ENCODE data around the gene TBC1D24. TPM values are rescaled to one million over a fixed set of nuclear protein-coding genes. Genes with fewer than 3 reads are reported as not detected.
A peak's percentile ranks its signal among the peaks of the same experiment; 100 is the strongest.

The TBC1D24 gene
- total RNA-seq, 1 donor from 2014 or later: 7.8 TPM

DNA sequence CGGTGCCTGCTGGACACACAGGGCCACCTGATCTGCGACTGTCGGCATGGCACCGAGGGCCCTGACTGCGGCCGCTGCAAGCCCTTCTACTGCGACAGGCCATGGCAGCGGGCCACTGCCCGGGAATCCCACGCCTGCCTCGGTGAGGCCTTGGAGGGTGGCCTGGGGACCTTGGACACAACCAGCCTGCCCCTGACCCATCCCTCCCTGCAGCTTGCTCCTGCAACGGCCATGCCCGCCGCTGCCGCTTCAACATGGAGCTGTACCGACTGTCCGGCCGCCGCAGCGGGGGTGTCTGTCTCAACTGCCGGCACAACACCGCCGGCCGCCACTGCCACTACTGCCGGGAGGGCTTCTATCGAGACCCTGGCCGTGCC, 2.5 kb upstream of the TBC1D24 start:
- peaks cover 34 to 70% (median 51%) of the 10 kb centered on the region in 3 donors for H3K4me1 ChIP-seq (ENCODE audit: control insufficient read depth in 3 of 3, insufficient read depth in 3 of 3, low read length in 3 of 3)
- peaks cover 14 to 43% (median 35%) of the 10 kb centered on the region in 3 donors for H3K27me3 ChIP-seq (ENCODE audit: control insufficient read depth in 3 of 3, insufficient read depth in 3 of 3, low read length in 3 of 3)
- H3K9ac ChIP-seq (ENCODE audit: low read depth in 1 of 3, low read length in 3 of 3): peak overlapping the region in 1 of 3 donors; percentile 33
- H3K9me3 ChIP-seq (ENCODE audit: control insufficient read depth in 3 of 3, low read length in 3 of 3): no peaks in the 10 kb centered on the region
- no peak overlapping the region for H3K4me3 ChIP-seq (ENCODE audit: low read length in 3 of 3)
- no peaks in the 10 kb centered on the region for H3K36me3 ChIP-seq (ENCODE audit: control insufficient read depth in 3 of 3, insufficient read depth in 3 of 3, low read length in 3 of 3)
- H3K27ac ChIP-seq (ENCODE audit: low read depth, low read length): no peak overlapping the region

DNA sequence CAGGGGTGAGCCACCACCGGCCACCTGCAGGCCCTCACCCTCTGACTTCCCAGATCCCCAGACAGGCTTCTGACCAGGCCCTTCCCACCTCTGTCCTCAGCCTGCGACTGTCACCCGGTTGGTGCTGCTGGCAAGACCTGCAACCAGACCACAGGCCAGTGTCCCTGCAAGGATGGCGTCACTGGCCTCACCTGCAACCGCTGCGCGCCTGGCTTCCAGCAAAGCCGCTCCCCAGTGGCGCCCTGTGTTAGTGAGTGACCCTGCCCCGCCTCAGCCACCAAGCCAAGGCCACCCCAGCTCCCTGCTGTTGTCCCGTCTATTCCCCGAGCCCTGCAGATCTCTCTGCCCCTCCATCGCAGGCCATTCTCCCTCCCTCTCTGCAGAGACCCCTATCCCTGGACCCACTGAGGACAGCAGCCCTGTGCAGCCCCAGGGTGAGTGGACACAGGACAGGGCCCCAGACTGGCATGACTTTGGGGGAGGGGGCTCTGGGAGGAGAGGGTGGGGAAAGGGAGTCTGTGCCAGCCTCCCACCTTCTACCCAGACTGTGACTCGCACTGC, 2.0 kb upstream of the TBC1D24 start:
- H3K4me1 ChIP-seq (ENCODE audit: control insufficient read depth in 3 of 3, insufficient read depth in 3 of 3, low read length in 3 of 3): peaks cover 34 to 67% (median 49%) of the 10 kb centered on the region in 3 donors

GRCh38 chr16:2473446-2473926, 1.4 kb upstream of the TBC1D24 start:
- Histone ChIP-seq H3K27ac (ENCODE audit: low read depth, low read length) (no peak overlapping the region), H3K36me3 (ENCODE audit: control insufficient read depth in 3 of 3, insufficient read depth in 3 of 3, low read length in 3 of 3) (no peaks in the 10 kb centered on the region), H3K9me3 (ENCODE audit: control insufficient read depth in 3 of 3, low read length in 3 of 3) (no peaks in the 10 kb centered on the region), H3K27me3 (ENCODE audit: control insufficient read depth in 3 of 3, insufficient read depth in 3 of 3, low read length in 3 of 3) (peaks cover 14 to 40% (median 32%) of the 10 kb centered on the region in 3 donors), H3K4me3 (ENCODE audit: low read length in 3 of 3) (no peak overlapping the region), H3K4me1 (ENCODE audit: control insufficient read depth in 3 of 3, insufficient read depth in 3 of 3, low read length in 3 of 3) (peaks cover 34 to 62% (median 44%) of the 10 kb centered on the region in 3 donors), H3K9ac (ENCODE audit: low read depth in 1 of 3, low read length in 3 of 3) (no peak overlapping the region)

More for the DNA sequence above, 2.0 kb upstream of the TBC1D24 start:
- H3K9me3 ChIP-seq (ENCODE audit: control insufficient read depth in 3 of 3, low read length in 3 of 3): no peaks in the 10 kb centered on the region
- no peak overlapping the region for H3K4me3 ChIP-seq (ENCODE audit: low read length in 3 of 3)
- no peak overlapping the region for H3K27ac ChIP-seq (ENCODE audit: low read depth, low read length)
- H3K27me3 ChIP-seq (ENCODE audit: control insufficient read depth in 3 of 3, insufficient read depth in 3 of 3, low read length in 3 of 3): peaks cover 14 to 43% (median 35%) of the 10 kb centered on the region in 3 donors
- no peak overlapping the region for H3K9ac ChIP-seq (ENCODE audit: low read depth in 1 of 3, low read length in 3 of 3)
- H3K36me3 ChIP-seq (ENCODE audit: control insufficient read depth in 3 of 3, insufficient read depth in 3 of 3, low read length in 3 of 3): no peaks in the 10 kb centered on the region

DNA sequence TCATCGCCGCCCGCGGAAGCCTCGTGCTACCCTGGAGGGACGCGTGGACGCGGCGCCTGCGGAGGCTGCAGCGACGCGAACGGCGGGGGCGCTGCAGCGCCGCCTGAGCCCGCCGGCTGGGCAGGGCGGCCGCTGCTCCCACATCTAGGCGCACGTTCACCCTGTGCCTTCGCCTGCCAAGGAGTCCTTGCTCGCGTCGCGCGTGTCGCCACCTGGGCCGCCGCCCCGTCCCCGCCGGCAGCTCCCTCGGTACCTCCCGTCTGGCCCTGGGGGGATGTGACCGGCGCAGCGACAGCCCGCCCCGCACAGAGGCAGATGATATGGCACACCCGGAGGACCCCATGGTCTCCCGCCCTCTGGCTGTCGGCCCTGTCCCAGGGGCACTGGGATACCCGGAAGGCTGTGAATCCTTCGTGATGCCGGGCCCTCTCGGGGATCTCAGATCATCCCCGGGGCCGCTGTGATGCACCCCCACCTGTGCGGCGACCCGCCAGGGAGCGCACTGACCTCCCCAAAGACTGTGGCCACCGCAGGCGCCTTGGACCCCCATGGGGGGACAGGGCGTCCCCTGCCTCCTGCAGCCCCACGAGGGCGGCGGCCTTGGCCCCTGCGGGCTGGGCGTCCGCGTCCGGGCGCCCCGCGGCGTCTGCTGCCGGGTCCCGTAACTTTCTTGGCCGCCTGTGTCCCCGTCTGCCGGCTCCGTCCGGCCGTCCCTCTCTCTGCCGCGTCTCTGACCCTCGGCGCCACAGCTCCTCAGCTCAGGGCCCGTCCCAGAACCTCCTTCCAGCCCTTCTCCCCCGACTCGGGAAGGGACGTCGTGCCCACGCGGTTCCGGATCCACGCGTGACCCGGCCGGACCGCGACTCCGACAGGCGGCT, 689 bp upstream of the TBC1D24 start:
- H3K36me3 ChIP-seq (ENCODE audit: control insufficient read depth in 3 of 3, insufficient read depth in 3 of 3, low read length in 3 of 3): no peaks in the 10 kb centered on the region
- peaks cover 14 to 38% (median 32%) of the 10 kb centered on the region in 3 donors for H3K27me3 ChIP-seq (ENCODE audit: control insufficient read depth in 3 of 3, insufficient read depth in 3 of 3, low read length in 3 of 3)
- no peaks in the 10 kb centered on the region for H3K9me3 ChIP-seq (ENCODE audit: control insufficient read depth in 3 of 3, low read length in 3 of 3)
- peak overlapping the region; percentile 68 to 75 (median 74) for H3K4me3 ChIP-seq (ENCODE audit: low read length in 3 of 3)
- peaks cover 29 to 55% (median 39%) of the 10 kb centered on the region in 3 donors for H3K4me1 ChIP-seq (ENCODE audit: control insufficient read depth in 3 of 3, insufficient read depth in 3 of 3, low read length in 3 of 3)
- H3K9ac ChIP-seq (ENCODE audit: low read depth in 1 of 3, low read length in 3 of 3): peak overlapping the region; percentile 61 to 82 (median 79)
- peak overlapping the region; percentile 64 for H3K27ac ChIP-seq (ENCODE audit: low read depth, low read length)

GRCh38 chr16:2475413-2476344, 752 bp downstream of the TBC1D24 start:
- Histone ChIP-seq H3K36me3 (ENCODE audit: control insufficient read depth in 3 of 3, insufficient read depth in 3 of 3, low read length in 3 of 3) (no peaks in the 10 kb centered on the region), H3K4me3 (ENCODE audit: low read length in 3 of 3) (peak overlapping the region; percentile 51 to 72 (median 66)), H3K9me3 (ENCODE audit: control insufficient read depth in 3 of 3, low read length in 3 of 3) (no peaks in the 10 kb centered on the region), H3K4me1 (ENCODE audit: control insufficient read depth in 3 of 3, insufficient read depth in 3 of 3, low read length in 3 of 3) (peaks cover 16 to 42% (median 25%) of the 10 kb centered on the region in 3 donors), H3K27ac (ENCODE audit: low read depth, low read length) (no peak overlapping the region), H3K27me3 (ENCODE audit: control insufficient read depth in 3 of 3, insufficient read depth in 3 of 3, low read length in 3 of 3) (peaks cover 7 to 23% (median 20%) of the 10 kb centered on the region in 3 donors), H3K9ac (ENCODE audit: low read depth in 1 of 3, low read length in 3 of 3) (peak overlapping the region; percentile 43 to 82 (median 52))

DNA sequence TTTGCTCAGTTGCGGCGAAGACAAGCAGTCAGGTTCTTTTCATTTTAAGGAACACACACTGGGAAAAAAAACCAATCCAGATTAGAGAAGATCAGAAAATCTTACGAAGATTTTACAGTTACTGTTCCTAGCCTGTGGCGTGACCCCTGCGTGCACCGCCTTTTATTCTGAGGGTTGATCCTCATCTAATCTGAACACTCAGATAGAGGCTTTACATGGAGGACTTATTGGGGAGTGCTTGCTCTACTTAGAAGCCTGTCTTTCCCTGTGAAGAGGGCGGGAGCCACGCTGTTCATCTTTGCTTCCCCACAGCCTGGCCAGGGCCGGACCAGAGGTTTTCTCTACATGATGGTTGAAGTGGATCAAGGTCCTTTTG, 1.4 kb downstream of the TBC1D24 start:
- Histone ChIP-seq H3K27me3 (ENCODE audit: control insufficient read depth in 3 of 3, insufficient read depth in 3 of 3, low read length in 3 of 3) (peaks cover 7 to 21% (median 19%) of the 10 kb centered on the region in 3 donors), H3K27ac (ENCODE audit: low read depth, low read length) (no peak overlapping the region), H3K4me1 (ENCODE audit: control insufficient read depth in 3 of 3, insufficient read depth in 3 of 3, low read length in 3 of 3) (peaks cover 14 to 40% (median 23%) of the 10 kb centered on the region in 3 donors), H3K9me3 (ENCODE audit: control insufficient read depth in 3 of 3, low read length in 3 of 3) (no peaks in the 10 kb centered on the region), H3K36me3 (ENCODE audit: control insufficient read depth in 3 of 3, insufficient read depth in 3 of 3, low read length in 3 of 3) (no peaks in the 10 kb centered on the region), H3K9ac (ENCODE audit: low read depth in 1 of 3, low read length in 3 of 3) (peak overlapping the region in 1 of 3 donors; percentile 33), H3K4me3 (ENCODE audit: low read length in 3 of 3) (no peak overlapping the region)

- Histone ChIP-seq H3K27ac (ENCODE audit: low read depth, low read length) (no peak overlapping the region), H3K4me1 (ENCODE audit: control insufficient read depth in 3 of 3, insufficient read depth in 3 of 3, low read length in 3 of 3) (peaks cover 14 to 37% (median 23%) of the 10 kb centered on the region in 3 donors), H3K36me3 (ENCODE audit: control insufficient read depth in 3 of 3, insufficient read depth in 3 of 3, low read length in 3 of 3) (no peaks in the 10 kb centered on the region), H3K9ac (ENCODE audit: low read depth in 1 of 3, low read length in 3 of 3) (peak overlapping the region in 1 of 3 donors; percentile 33), H3K4me3 (ENCODE audit: low read length in 3 of 3) (no peak overlapping the region), H3K27me3 (ENCODE audit: control insufficient read depth in 3 of 3, insufficient read depth in 3 of 3, low read length in 3 of 3) (peaks cover 5 to 18% (median 17%) of the 10 kb centered on the region in 3 donors), H3K9me3 (ENCODE audit: control insufficient read depth in 3 of 3, low read length in 3 of 3) (no peaks in the 10 kb centered on the region)
Observed at GRCh38 chr16:2476741-2477140, 1.8 kb downstream of the TBC1D24 start.

DNA sequence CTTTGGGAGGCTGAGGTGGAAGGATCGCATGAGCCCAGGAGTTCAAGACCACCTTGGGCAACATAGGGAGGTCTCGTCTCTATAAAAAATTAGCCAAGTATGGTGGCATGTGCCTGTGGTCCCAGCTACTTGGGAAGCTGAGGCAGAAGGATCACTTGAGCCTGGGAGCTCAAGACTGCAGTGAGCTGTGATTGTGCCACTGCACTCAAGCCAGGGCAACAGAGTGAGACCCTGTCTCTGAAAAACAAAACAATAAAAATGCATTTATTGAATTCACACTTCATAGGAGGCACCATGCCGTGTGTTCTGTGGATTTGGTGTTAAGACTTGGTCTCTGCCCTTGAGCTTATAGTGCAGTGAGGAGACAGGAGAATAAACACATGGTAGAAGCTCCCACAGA, 2.4 kb downstream of the TBC1D24 start:
- Histone ChIP-seq H3K9me3 (ENCODE audit: control insufficient read depth in 3 of 3, low read length in 3 of 3) (no peaks in the 10 kb centered on the region), H3K4me3 (ENCODE audit: low read length in 3 of 3) (no peak overlapping the region), H3K4me1 (ENCODE audit: control insufficient read depth in 3 of 3, insufficient read depth in 3 of 3, low read length in 3 of 3) (peaks cover 19 to 37% (median 22%) of the 10 kb centered on the region in 3 donors)

GRCh38 chr16:2478279-2478678, 3.4 kb downstream of the TBC1D24 start:
- Histone ChIP-seq H3K9me3 (ENCODE audit: control insufficient read depth in 3 of 3, low read length in 3 of 3) (no peaks in the 10 kb centered on the region), H3K27ac (ENCODE audit: low read depth, low read length) (no peak overlapping the region), H3K36me3 (ENCODE audit: control insufficient read depth in 3 of 3, insufficient read depth in 3 of 3, low read length in 3 of 3) (no peaks in the 10 kb centered on the region), H3K9ac (ENCODE audit: low read depth in 1 of 3, low read length in 3 of 3) (no peak overlapping the region), H3K27me3 (ENCODE audit: control insufficient read depth in 3 of 3, insufficient read depth in 3 of 3, low read length in 3 of 3) (peaks cover 0 to 3% (median 1%) of the 10 kb centered on the region in 3 donors), H3K4me3 (ENCODE audit: low read length in 3 of 3) (no peak overlapping the region), H3K4me1 (ENCODE audit: control insufficient read depth in 3 of 3, insufficient read depth in 3 of 3, low read length in 3 of 3) (peaks cover 26 to 39% (median 27%) of the 10 kb centered on the region in 3 donors)

More for the DNA sequence above, 2.4 kb downstream of the TBC1D24 start:
- Histone ChIP-seq H3K9ac (ENCODE audit: low read depth in 1 of 3, low read length in 3 of 3) (no peak overlapping the region), H3K27me3 (ENCODE audit: control insufficient read depth in 3 of 3, insufficient read depth in 3 of 3, low read length in 3 of 3) (peaks cover 0 to 12% (median 11%) of the 10 kb centered on the region in 3 donors), H3K27ac (ENCODE audit: low read depth, low read length) (no peak overlapping the region), H3K36me3 (ENCODE audit: control insufficient read depth in 3 of 3, insufficient read depth in 3 of 3, low read length in 3 of 3) (no peaks in the 10 kb centered on the region)

Data from skeletal muscle tissue (tissue), 4 donors.